ENCODE results near the gene DNM1. TPM values are rescaled to one million over a fixed set of nuclear protein-coding genes. Genes with fewer than 3 reads are reported as not detected.

Gene DNM1
- total RNA-seq, 4 donors from 2014 or later = 6.9 to 11.4 (median 9.0) TPM

DNA sequence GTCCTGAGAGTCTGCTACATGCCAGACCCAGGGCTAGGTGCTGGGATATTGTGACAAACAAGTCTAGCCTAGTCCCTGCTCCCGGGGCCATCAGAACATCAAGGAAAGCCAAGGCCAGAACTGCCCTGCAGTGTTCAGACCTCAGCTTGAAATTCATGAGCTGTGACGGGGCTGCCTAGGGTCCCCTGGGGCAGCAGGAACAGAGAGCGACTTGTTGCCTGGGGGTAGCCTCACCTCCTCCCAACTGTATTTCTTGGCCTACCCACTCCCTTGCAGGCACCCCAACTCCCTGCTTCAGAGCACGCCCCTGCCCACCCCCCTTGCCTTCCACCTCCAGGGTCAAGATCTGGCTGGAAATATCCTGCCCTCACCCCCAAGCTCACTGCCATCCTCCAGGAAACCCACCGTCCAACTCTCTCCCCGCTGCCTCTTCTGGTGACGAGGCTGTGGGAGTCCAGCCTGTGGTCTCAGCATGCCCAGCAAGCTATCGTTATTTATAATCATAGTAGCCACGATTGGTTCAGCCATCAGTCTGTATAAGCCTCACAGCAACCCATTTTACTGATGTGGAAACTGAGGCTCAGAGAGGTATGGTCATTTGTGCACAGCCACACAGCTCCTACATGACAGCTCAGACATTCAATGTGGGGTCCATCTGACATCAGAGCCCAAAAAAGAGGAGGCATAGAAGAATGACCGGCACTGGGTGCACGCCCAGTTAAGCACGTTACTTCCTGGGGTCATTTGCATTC is 10.7 kb downstream of the DNM1 start:
- intact Hi-C loops (cut with DNase I; ENCODE audit: low total_unique reads) = no loop called here
- WGBS, 2 donors = 84 to 87% methylated on average over 12 of the region's 12 CpGs
- no peak overlapping the region for H3K4me3 ChIP-seq (ENCODE audit: low read depth, poor library complexity, severe bottlenecking)
- no peak for TF ChIP-seq POLR2A (IDR thresholded peaks at IDR 0.05)
- TF ChIP-seq, protein P1, sequence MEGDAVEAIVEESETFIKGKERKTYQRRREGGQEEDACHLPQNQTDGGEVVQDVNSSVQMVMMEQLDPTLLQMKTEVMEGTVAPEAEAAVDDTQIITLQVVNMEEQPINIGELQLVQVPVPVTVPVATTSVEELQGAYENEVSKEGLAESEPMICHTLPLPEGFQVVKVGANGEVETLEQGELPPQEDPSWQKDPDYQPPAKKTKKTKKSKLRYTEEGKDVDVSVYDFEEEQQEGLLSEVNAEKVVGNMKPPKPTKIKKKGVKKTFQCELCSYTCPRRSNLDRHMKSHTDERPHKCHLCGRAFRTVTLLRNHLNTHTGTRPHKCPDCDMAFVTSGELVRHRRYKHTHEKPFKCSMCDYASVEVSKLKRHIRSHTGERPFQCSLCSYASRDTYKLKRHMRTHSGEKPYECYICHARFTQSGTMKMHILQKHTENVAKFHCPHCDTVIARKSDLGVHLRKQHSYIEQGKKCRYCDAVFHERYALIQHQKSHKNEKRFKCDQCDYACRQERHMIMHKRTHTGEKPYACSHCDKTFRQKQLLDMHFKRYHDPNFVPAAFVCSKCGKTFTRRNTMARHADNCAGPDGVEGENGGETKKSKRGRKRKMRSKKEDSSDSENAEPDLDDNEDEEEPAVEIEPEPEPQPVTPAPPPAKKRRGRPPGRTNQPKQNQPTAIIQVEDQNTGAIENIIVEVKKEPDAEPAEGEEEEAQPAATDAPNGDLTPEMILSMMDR (IDR thresholded peaks at IDR 0.05) = no peak
- no peak for DNase-seq (ENCODE audit: low spot score in 2 of 2)

- intact Hi-C loops (cut with DNase I; ENCODE audit: low total_unique reads) = loop anchor here (5.0 kb wide), 1 partner anchor 1618 kb away; no protein-coding TSS in a partner anchor
- no peak for DNase-seq (ENCODE audit: low spot score in 2 of 2)
- no peak overlapping the region for H3K4me3 ChIP-seq (ENCODE audit: low read depth, poor library complexity, severe bottlenecking)
- WGBS, 2 donors = 68 to 70% methylated on average over 19 to 20 of the region's 21 CpGs
- TF ChIP-seq POLR2A (IDR thresholded peaks at IDR 0.05) = no peak
- TF ChIP-seq, protein P1 (IDR thresholded peaks at IDR 0.05) = no peak
Observed at GRCh38 chr9:128214571-128215490, 11.7 kb downstream of the DNM1 start.

DNA sequence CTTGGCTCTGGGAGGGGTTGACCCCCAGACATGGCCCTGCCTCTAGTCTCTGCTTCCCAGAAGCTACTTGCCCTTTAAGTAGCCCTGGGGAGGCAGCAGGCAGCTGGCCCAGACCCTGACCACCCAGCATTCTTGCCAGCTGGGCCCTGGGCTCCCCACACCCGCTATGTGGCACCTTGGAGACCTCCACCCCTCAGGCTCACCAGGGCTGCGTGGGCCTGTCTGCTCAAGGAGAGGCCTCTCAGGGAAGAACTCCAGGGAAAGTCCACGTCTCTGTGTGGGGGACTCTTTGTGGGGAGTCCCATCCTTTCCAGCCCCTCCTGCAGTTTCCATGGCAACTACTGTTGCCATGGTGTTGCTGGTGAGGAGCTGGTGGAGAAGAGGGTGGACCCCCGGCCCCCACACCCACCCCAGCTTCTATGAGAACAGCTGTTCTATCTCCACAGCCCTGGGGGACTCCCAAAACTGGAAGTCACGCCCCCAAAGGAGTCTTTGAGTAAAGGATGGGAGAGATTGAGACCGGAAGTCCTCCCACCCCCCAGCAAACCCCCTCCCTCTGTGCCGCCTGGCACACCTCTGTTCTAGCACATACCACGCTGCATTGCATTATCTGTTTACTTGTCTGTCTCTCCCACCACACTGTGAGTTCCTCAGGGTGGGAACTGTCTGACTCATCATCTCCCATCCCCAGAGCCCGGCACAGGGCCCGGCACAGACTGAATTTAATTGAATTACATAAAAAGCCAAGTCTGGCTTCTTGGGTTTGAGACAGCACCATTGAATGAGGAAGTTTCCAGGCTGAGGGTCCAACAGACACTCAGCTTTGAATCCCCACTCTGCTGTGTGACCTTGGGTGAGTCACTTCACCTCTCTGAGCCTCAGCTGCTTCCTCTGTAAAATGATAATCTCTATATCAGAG is 12.6 kb downstream of the DNM1 start:
- DNase-seq (ENCODE audit: low spot score in 2 of 2) = peak in 1 of 2 donors; percentile 69
- H3K4me3 ChIP-seq (ENCODE audit: low read depth, poor library complexity, severe bottlenecking) = no peak overlapping the region
- TF ChIP-seq POLR2A (IDR thresholded peaks at IDR 0.05) = no peak
- TF ChIP-seq, protein P1 (IDR thresholded peaks at IDR 0.05) = no peak

GRCh38 chr9:128216781-128217553 is 13.8 kb downstream of the DNM1 start:
- WGBS, 2 donors = 78 to 85% methylated on average over 16 of the region's 16 CpGs
- no peak overlapping the region for H3K4me3 ChIP-seq (ENCODE audit: low read depth, poor library complexity, severe bottlenecking)
- no peak for TF ChIP-seq POLR2A (IDR thresholded peaks at IDR 0.05)
- TF ChIP-seq, protein P1 (IDR thresholded peaks at IDR 0.05) = no peak
- intact Hi-C loops (cut with DNase I; ENCODE audit: low total_unique reads) = loop anchor here (5.0 kb wide), 1 partner anchor 1620 kb away; no protein-coding TSS in a partner anchor
- DNase-seq (ENCODE audit: low spot score in 2 of 2) = no peak

More for the DNA sequence above, 12.6 kb downstream of the DNM1 start:
- 43 to 62% methylated on average over 8 to 10 of the region's 10 CpGs for WGBS, 2 donors
- intact Hi-C loops (cut with DNase I; ENCODE audit: low total_unique reads) = loop anchor here (5.0 kb wide), 1 partner anchor 1618 kb away; no protein-coding TSS in a partner anchor
